Choroid plexus epithelial cell (primary cell): ENCODE measurements around the gene IL4.
"Not testable (repeated sequence)": the region's sequence is repeated elsewhere in the genome, so short reads cannot be mapped to it uniquely, and the experiment has no call there.

Experiments
- DNase-seq: peaks from one replicate; pipeline ENCODE4 v3.0.0-alpha.2; 2010; ENCODE audit warnings: low read depth
- H3K4me3 ChIP-seq: 2 replicates; pipeline ENCODE4 v1.5.1; 2011; ENCODE audit warnings: low read depth, mild to moderate bottlenecking, control low read depth, low read length, moderate library complexity
- TF ChIP-seq, protein P1 (sequence below): conservative IDR thresholded peaks from 2 replicates; pipeline ENCODE4 v1.5.1; 2011; ENCODE audit warnings: low read depth, mild to moderate bottlenecking, control low read depth, inconsistent platforms, low read length, moderate library complexity

The IL4 gene

DNA sequence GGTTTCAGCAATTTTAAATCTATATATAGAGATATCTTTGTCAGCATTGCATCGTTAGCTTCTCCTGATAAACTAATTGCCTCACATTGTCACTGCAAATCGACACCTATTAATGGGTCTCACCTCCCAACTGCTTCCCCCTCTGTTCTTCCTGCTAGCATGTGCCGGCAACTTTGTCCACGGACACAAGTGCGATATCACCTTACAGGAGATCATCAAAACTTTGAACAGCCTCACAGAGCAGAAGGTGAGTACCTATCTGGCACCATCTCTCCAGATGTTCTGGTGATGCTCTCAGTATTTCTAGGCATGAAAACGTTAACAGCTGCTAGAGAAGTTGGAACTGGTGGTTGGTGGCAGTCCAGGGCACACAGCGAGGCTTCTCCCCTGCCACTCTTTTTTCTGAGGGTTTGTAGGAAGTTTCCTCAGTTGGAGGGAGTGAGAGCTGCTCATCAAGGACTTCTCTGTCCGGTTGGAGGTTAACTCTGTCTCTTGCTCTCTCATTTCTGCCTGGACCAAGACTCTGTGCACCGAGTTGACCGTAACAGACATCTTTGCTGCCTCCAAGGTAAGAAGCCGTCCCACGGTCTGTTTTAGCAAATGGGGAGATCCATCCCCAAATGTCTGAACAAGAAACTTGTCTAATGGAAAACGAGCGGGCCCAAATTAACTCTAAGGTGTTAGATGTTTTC, at the start of gene IL4:
Gene IL4 (plus strand): TSS at position 51 of the 692 bp plus-strand sequence. CDS start 62 bp downstream, at position 113.
- DNase-seq: no peak
- H3K4me3 ChIP-seq: peak within 1 kb of the TSS; percentile 20
- TF ChIP-seq, protein P1, sequence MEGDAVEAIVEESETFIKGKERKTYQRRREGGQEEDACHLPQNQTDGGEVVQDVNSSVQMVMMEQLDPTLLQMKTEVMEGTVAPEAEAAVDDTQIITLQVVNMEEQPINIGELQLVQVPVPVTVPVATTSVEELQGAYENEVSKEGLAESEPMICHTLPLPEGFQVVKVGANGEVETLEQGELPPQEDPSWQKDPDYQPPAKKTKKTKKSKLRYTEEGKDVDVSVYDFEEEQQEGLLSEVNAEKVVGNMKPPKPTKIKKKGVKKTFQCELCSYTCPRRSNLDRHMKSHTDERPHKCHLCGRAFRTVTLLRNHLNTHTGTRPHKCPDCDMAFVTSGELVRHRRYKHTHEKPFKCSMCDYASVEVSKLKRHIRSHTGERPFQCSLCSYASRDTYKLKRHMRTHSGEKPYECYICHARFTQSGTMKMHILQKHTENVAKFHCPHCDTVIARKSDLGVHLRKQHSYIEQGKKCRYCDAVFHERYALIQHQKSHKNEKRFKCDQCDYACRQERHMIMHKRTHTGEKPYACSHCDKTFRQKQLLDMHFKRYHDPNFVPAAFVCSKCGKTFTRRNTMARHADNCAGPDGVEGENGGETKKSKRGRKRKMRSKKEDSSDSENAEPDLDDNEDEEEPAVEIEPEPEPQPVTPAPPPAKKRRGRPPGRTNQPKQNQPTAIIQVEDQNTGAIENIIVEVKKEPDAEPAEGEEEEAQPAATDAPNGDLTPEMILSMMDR: no peak

GRCh38 chr5:132627470-132627869, 46.3 kb upstream of the IL4 start:
- H3K4me3 ChIP-seq: no peak overlapping the region
- no peak for DNase-seq
- TF ChIP-seq, protein P1: no peak

DNA sequence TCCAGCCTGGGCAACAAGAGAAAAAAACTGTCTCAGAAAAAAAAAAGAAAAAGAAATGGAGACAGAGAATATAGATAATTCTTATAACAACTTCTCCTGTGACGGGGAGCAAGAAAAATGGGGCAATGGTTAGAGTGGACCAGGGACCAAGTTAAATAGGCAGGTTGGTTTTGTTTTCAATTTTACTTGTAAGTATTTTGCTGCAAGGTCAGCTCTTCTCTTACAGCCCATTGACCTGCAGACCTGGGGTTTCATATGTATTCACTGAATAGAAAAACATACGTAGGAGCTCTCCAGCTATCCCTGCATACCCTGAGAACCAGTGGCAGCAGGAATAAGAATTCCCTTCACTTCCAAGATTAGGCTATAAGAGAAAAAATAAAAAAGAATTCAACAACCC, 45.0 kb upstream of the IL4 start:
- H3K4me3 ChIP-seq: no peak overlapping the region
- no peak for DNase-seq
- TF ChIP-seq, protein P1: no peak

- DNase-seq: no peak
- no peak overlapping the region for H3K4me3 ChIP-seq
- TF ChIP-seq, protein P1: no peak
These were observed 44.4 kb upstream of the IL4 start for GRCh38 chr5:132629230-132629944.

GRCh38 chr5:132633587-132633986, 40.2 kb upstream of the IL4 start:
- DNase-seq, H3K4me3 ChIP-seq: not testable (repeated sequence)

- TF ChIP-seq, protein P1: no peak
- no peak overlapping the region for H3K4me3 ChIP-seq
- DNase-seq: no peak
These were observed 37.9 kb upstream of the IL4 start for GRCh38 chr5:132635873-132636272.

GRCh38 chr5:132637241-132637640, 36.5 kb upstream of the IL4 start:
- TF ChIP-seq, protein P1: no peak
- no peak for DNase-seq
- no peak overlapping the region for H3K4me3 ChIP-seq
